ENCODE data around the gene CDA. TPM values are rescaled to one million over a fixed set of nuclear protein-coding genes. Genes with fewer than 3 reads are reported as not detected.

The CDA gene
- total and polyA plus RNA-seq, 5 donors from 2014 or later: 0.21 to 0.57 TPM; not detected in 3

DNA sequence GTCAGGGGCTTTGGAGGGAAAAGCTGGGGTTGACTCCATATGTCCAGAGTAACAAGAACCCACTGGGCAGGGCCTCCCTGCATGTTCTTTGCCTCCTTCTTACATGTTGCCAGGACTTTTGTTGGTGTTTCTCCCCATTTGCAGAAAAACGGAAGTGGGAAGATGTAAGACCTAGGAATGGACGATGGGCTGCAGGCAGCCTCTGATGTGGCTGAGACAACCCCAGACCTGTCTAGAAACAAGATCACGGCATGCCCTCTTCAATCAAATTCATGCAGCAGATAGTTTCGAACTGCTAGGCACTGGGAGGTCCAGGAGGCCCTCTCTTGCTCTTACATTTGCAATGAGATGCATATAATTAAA lies 33.2 kb upstream of the CDA start:
- Mint-ChIP-seq H3K36me3 (no peaks in the 10 kb centered on the region), H3K4me3 (no peak overlapping the region), H3K27ac (no peak overlapping the region), H3K27me3 (peaks cover 35% of the 10 kb centered on the region), H3K4me1 (peaks cover 0 to 2% (median 0%) of the 10 kb centered on the region in 4 donors), H3K9me3 (no peaks in the 10 kb centered on the region)
- DNase-seq: no peak
- no peak overlapping the region for H3K27ac ChIP-seq (ENCODE audit: insufficient read depth, low read length, poor library complexity, severe bottlenecking)
- no peak for ATAC-seq (ENCODE audit: low read depth in 2 of 2)
- H3K9me3 ChIP-seq (ENCODE audit: control insufficient read depth in 2 of 2, low read length in 2 of 2): no peaks in the 10 kb centered on the region
- H3K4me3 ChIP-seq (ENCODE audit: low read depth, low read length): no peak overlapping the region
- no peaks in the 10 kb centered on the region for H3K4me1 ChIP-seq (ENCODE audit: control insufficient read depth, insufficient read depth, low read length, poor library complexity, severe bottlenecking)
- H3K36me3 ChIP-seq (ENCODE audit: control insufficient read depth, insufficient read depth, low read length): no peaks in the 10 kb centered on the region
- peaks cover 2% of the 10 kb centered on the region for H3K27me3 ChIP-seq (ENCODE audit: control insufficient read depth, insufficient read depth, low read length)

DNA sequence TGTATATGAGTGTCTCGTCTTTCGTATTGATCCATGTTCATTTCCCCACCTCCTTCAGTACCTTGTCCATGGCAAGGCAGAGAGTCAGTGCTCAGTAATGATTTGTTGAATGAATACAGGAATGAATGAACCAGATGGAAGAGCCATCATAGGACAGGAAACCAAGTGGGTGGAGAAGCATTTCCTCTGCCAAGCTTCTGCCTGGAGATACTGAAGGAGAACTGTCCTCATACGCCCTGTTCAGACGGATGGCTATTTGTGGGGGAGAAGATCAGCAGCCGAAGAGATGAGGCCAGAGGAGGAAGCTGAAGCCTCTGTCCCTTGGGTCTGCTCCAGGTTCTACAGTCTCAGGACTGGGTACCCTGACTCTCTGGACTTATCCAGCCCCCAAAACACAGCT lies 30.7 kb upstream of the CDA start:
- no peaks in the 10 kb centered on the region for H3K4me1 Mint-ChIP-seq
- no peak overlapping the region for H3K4me3 Mint-ChIP-seq
- H3K9me3 Mint-ChIP-seq: peaks cover 0 to 2% (median 0%) of the 10 kb centered on the region in 7 donors
- Histone ChIP-seq H3K9me3 (ENCODE audit: control insufficient read depth in 2 of 2, low read length in 2 of 2) (no peaks in the 10 kb centered on the region), H3K4me1 (ENCODE audit: control insufficient read depth, insufficient read depth, low read length, poor library complexity, severe bottlenecking) (no peaks in the 10 kb centered on the region), H3K27ac (ENCODE audit: insufficient read depth, low read length, poor library complexity, severe bottlenecking) (no peak overlapping the region), H3K4me3 (ENCODE audit: low read depth, low read length) (no peak overlapping the region), H3K36me3 (ENCODE audit: control insufficient read depth, insufficient read depth, low read length) (no peaks in the 10 kb centered on the region), H3K27me3 (ENCODE audit: control insufficient read depth, insufficient read depth, low read length) (no peaks in the 10 kb centered on the region)
- no peak for ATAC-seq (ENCODE audit: low read depth in 2 of 2)
- H3K36me3 Mint-ChIP-seq: no peaks in the 10 kb centered on the region
- H3K27ac Mint-ChIP-seq: no peak overlapping the region
- peaks cover 32% of the 10 kb centered on the region for H3K27me3 Mint-ChIP-seq
- DNase-seq: no peak

DNA sequence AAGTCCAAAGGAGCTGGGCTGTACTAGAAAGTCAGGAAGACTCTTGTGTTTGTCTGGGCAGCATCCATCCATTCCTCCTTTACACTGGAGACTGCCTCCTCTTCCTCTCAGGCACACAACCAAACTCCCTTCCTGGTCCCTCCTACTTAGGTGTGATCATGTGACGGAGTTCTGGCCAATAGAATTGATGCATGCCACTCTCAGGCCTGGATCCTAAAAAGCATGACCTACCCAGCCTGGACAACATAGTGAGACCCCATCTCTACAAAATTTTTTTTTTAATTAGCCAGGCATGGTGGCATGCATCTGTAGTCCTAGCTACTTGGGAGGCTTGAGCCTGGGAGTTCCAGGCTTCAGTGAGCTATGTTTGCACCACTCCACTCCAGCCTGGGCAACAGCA lies 27.9 kb upstream of the CDA start:
- peaks cover 18% of the 10 kb centered on the region for H3K27me3 Mint-ChIP-seq
- peaks cover 0 to 2% (median 0%) of the 10 kb centered on the region in 7 donors for H3K9me3 Mint-ChIP-seq
- no peak overlapping the region for H3K4me3 ChIP-seq (ENCODE audit: low read depth, low read length)
- no peaks in the 10 kb centered on the region for H3K36me3 Mint-ChIP-seq
- no peaks in the 10 kb centered on the region for H3K4me1 Mint-ChIP-seq
- no peaks in the 10 kb centered on the region for H3K36me3 ChIP-seq (ENCODE audit: control insufficient read depth, insufficient read depth, low read length)
- H3K27ac ChIP-seq (ENCODE audit: insufficient read depth, low read length, poor library complexity, severe bottlenecking): no peak overlapping the region
- no peak overlapping the region for H3K27ac Mint-ChIP-seq
- no peak for ATAC-seq (ENCODE audit: low read depth in 2 of 2)
- no peaks in the 10 kb centered on the region for H3K9me3 ChIP-seq (ENCODE audit: control insufficient read depth in 2 of 2, low read length in 2 of 2)
- H3K27me3 ChIP-seq (ENCODE audit: control insufficient read depth, insufficient read depth, low read length): no peaks in the 10 kb centered on the region
- no peak overlapping the region for H3K4me3 Mint-ChIP-seq
- no peaks in the 10 kb centered on the region for H3K4me1 ChIP-seq (ENCODE audit: control insufficient read depth, insufficient read depth, low read length, poor library complexity, severe bottlenecking)
- no peak for DNase-seq

DNA sequence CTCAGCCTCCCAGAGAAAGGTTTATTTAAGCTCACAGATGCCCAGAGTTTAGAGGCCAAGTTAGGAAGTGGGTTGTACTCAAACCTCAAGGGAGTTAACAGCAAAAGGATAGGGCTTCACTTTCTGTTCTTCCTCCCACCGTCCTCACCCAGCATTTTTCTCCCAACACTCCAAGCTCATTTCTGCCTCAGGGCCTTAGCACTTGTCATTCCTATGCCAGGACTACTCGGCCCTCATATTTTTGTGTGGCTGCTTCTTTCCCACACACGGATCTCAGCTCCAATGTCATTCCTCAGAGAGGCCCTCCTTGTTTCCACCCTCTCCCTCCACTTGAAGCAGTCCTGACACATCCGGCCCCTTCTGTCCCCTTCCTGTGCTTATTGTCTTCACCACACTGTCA lies 23.7 kb upstream of the CDA start:
- Histone ChIP-seq H3K27ac (ENCODE audit: insufficient read depth, low read length, poor library complexity, severe bottlenecking) (no peak overlapping the region), H3K27me3 (ENCODE audit: control insufficient read depth, insufficient read depth, low read length) (peaks cover 2% of the 10 kb centered on the region), H3K36me3 (ENCODE audit: control insufficient read depth, insufficient read depth, low read length) (no peaks in the 10 kb centered on the region), H3K4me1 (ENCODE audit: control insufficient read depth, insufficient read depth, low read length, poor library complexity, severe bottlenecking) (no peaks in the 10 kb centered on the region), H3K9me3 (ENCODE audit: control insufficient read depth in 2 of 2, low read length in 2 of 2) (no peaks in the 10 kb centered on the region), H3K4me3 (ENCODE audit: low read depth, low read length) (no peak overlapping the region)
- H3K27me3 Mint-ChIP-seq: peaks cover 15% of the 10 kb centered on the region
- H3K36me3 Mint-ChIP-seq: no peaks in the 10 kb centered on the region
- peaks cover 0 to 4% (median 0%) of the 10 kb centered on the region in 7 donors for H3K9me3 Mint-ChIP-seq
- no peak overlapping the region for H3K27ac Mint-ChIP-seq
- DNase-seq: no peak
- no peak overlapping the region for H3K4me3 Mint-ChIP-seq
- no peak for ATAC-seq (ENCODE audit: low read depth in 2 of 2)
- H3K4me1 Mint-ChIP-seq: no peaks in the 10 kb centered on the region

DNA sequence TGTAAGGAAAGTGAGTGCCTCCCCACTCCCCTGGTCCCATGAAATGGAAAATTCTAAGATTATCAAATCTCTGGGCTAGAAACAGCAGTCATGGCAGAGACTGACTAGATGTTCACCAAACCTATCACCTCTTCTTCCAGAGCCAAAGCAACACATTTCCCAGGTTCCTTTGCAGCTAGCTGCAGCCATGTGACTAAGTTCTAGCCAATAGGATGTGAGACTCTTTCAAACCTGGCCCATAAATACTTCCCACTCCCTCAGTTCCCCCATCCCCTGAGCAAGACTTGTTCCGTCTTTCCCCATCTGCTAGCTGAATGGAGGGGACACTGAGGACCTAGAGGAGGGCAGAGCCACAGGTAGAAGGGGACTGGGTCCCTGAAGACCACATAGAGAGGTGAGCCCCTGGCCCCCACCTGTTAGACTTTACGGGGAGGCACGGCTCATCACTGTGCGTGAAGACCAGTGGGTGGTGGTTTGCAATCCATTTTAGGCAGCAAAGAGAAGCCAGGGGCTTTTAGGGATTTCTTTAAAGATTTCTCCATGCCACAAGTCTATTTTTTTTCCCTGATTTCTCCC lies 19.3 kb upstream of the CDA start:
- Mint-ChIP-seq H3K4me3 (no peak overlapping the region), H3K4me1 (peaks cover 0 to 6% (median 4%) of the 10 kb centered on the region in 4 donors), H3K9me3 (peaks cover 0 to 6% (median 0%) of the 10 kb centered on the region in 7 donors), H3K27me3 (peaks cover 18% of the 10 kb centered on the region), H3K27ac (no peak overlapping the region), H3K36me3 (no peaks in the 10 kb centered on the region)
- Histone ChIP-seq H3K27ac (ENCODE audit: insufficient read depth, low read length, poor library complexity, severe bottlenecking) (no peak overlapping the region), H3K27me3 (ENCODE audit: control insufficient read depth, insufficient read depth, low read length) (peaks cover 2% of the 10 kb centered on the region), H3K9me3 (ENCODE audit: control insufficient read depth in 2 of 2, low read length in 2 of 2) (no peaks in the 10 kb centered on the region), H3K36me3 (ENCODE audit: control insufficient read depth, insufficient read depth, low read length) (no peaks in the 10 kb centered on the region), H3K4me1 (ENCODE audit: control insufficient read depth, insufficient read depth, low read length, poor library complexity, severe bottlenecking) (no peaks in the 10 kb centered on the region), H3K4me3 (ENCODE audit: low read depth, low read length) (no peak overlapping the region)
- ATAC-seq (ENCODE audit: low read depth in 2 of 2) (no peak), DNase-seq (no peak)

DNA sequence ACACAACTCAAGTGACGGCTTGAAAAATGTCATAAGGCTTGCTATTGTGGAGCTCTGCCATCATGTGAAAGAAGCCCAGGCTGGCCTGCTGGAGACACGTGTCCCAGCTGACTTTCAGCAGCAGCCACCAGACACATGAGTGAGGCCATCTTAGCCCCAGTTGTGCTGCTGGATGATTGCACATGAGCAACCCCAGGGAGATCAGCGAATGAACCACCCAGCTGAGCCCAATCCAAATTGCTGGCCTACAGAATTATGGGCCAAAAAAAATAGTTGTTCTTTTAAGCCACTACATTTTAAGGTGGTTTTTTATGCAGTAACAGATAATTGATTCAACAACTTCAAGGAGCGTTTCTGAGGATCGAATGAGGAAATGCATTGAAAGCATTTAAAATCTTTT lies 17.5 kb upstream of the CDA start:
- Histone ChIP-seq H3K27ac (ENCODE audit: insufficient read depth, low read length, poor library complexity, severe bottlenecking) (no peak overlapping the region), H3K4me1 (ENCODE audit: control insufficient read depth, insufficient read depth, low read length, poor library complexity, severe bottlenecking) (no peaks in the 10 kb centered on the region), H3K36me3 (ENCODE audit: control insufficient read depth, insufficient read depth, low read length) (no peaks in the 10 kb centered on the region), H3K27me3 (ENCODE audit: control insufficient read depth, insufficient read depth, low read length) (peaks cover 2% of the 10 kb centered on the region), H3K4me3 (ENCODE audit: low read depth, low read length) (no peak overlapping the region), H3K9me3 (ENCODE audit: control insufficient read depth in 2 of 2, low read length in 2 of 2) (no peaks in the 10 kb centered on the region)
- no peak for DNase-seq
- peaks cover 0 to 6% (median 0%) of the 10 kb centered on the region in 7 donors for H3K9me3 Mint-ChIP-seq
- H3K27ac Mint-ChIP-seq: no peak overlapping the region
- peaks cover 18% of the 10 kb centered on the region for H3K27me3 Mint-ChIP-seq
- H3K4me1 Mint-ChIP-seq: peaks cover 0 to 6% (median 4%) of the 10 kb centered on the region in 4 donors
- H3K4me3 Mint-ChIP-seq: no peak overlapping the region
- ATAC-seq (ENCODE audit: low read depth in 2 of 2): no peak
- H3K36me3 Mint-ChIP-seq: no peaks in the 10 kb centered on the region

DNA sequence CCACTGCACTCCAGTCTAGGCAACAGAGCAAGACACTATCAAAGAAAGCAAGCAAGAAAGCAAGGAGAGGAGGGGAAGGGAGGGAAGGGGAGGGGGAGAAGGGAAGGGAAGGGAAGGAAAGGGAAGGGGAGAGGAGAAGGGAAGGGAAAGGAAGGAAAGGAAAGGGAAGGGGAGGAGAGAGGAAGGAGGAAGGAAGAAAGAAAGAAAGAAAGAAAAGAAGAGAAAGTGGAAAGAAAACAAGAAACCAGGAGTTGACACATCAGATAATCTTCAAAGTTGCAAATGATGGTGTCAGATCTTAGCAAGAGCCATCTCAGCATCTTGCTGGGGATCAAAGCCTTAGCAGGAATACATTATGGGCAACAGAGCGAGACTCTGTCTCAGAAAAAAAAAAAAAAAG lies 14.9 kb upstream of the CDA start:
- no peaks in the 10 kb centered on the region for H3K4me1 ChIP-seq (ENCODE audit: control insufficient read depth, insufficient read depth, low read length, poor library complexity, severe bottlenecking)
- no peak for ATAC-seq (ENCODE audit: low read depth in 2 of 2)
- no peaks in the 10 kb centered on the region for H3K9me3 ChIP-seq (ENCODE audit: control insufficient read depth in 2 of 2, low read length in 2 of 2)
- no peak overlapping the region for H3K4me3 ChIP-seq (ENCODE audit: low read depth, low read length)
- no peaks in the 10 kb centered on the region for H3K36me3 ChIP-seq (ENCODE audit: control insufficient read depth, insufficient read depth, low read length)
- H3K36me3 Mint-ChIP-seq: no peaks in the 10 kb centered on the region
- peaks cover 2% of the 10 kb centered on the region for H3K27me3 ChIP-seq (ENCODE audit: control insufficient read depth, insufficient read depth, low read length)
- no peak overlapping the region for H3K27ac Mint-ChIP-seq
- peaks cover 0 to 6% (median 2%) of the 10 kb centered on the region in 7 donors for H3K9me3 Mint-ChIP-seq
- no peak overlapping the region for H3K4me3 Mint-ChIP-seq
- no peak for DNase-seq
- H3K27ac ChIP-seq (ENCODE audit: insufficient read depth, low read length, poor library complexity, severe bottlenecking): no peak overlapping the region
- peaks cover 18% of the 10 kb centered on the region for H3K27me3 Mint-ChIP-seq
- H3K4me1 Mint-ChIP-seq: peaks cover 0 to 6% (median 4%) of the 10 kb centered on the region in 4 donors

Data from CD4-positive, CD25-positive, alpha-beta regulatory T cell (primary cell).